HCT116 (cell line): Measurements from ENCODE around the gene NT5C1B. TPM values are rescaled to one million over a fixed set of nuclear protein-coding genes. Genes with fewer than 3 reads are reported as not detected.

Experiments used
- ATAC-seq: fragments of 200-7000 bp; cut with Tn5 transposase; 2 replicates; pipeline ENCODE4 v1.9.1; 2020; ENCODE audit warnings: mild to moderate bottlenecking, moderate library complexity
- BruUV-seq: library from RNA; stranded (reverse); fragments of 400-500 nt; replicated peaks from 2 replicates; lab custom pipeline; 2021; lab: Mats Ljungman, UMichigan
- CTCF ChIA-PET: fragments of 300-600 bp; sonication (Branson Sonifier 250); formaldehyde crosslinking; loops from one replicate; lab custom pipeline; 2021; ENCODE audit warnings: antibody characterized with exemption; lab: Charles Lee
- POLR2A ChIA-PET: fragments of 300-600, 350-600 bp; sonication (Branson Sonifier 250); formaldehyde crosslinking; loops from one replicate; lab custom pipeline; 2021; ENCODE audit warnings: antibody characterized with exemption; lab: Charles Lee
- RAD21 ChIA-PET, 2 experiments: fragments of 300-600 bp; sonication (Branson Sonifier 250); formaldehyde crosslinking; loops; one replicate each; lab custom pipeline; 2023; ENCODE audit warnings: low total read pairs in 2 of 2; ENCODE audit not compliant: uncharacterized antibody in 2 of 2, unreplicated experiment in 2 of 2, low non-redundant PET in 1 of 2; lab: Charles Lee
- DNase-seq: peaks from one replicate; pipeline ENCODE4 v3.0.0-alpha.2; 2010; ENCODE audit warnings: low read depth, low spot score
- H2AFZ ChIP-seq: fragments of 200-600 bp; shearing (Covaris generic), sonication (generic); 2 replicates; pipeline ENCODE4 v1.6.1; 2017; ENCODE audit warnings: low read depth, mixed run types, mixed read lengths, antibody characterized with exemption, low read length; ENCODE audit not compliant: poor library complexity, severe bottlenecking
- H3K27ac ChIP-seq: 2 replicates; pipeline ENCODE4 v1.5.1; 2012; ENCODE audit warnings: low read depth, low read length
- H3K27me3 ChIP-seq: fragments of 200-600 bp; sonication (generic); 2 replicates; pipeline ENCODE4 v1.6.1; 2016; ENCODE audit warnings: mixed run types, low read length, mixed read lengths; ENCODE audit not compliant: insufficient read depth
- H3K36me3 ChIP-seq, 2 experiments: fragments of 200-500 bp in 1 of 2; fragments of 200-600 bp in 1 of 2; sonication (Bioruptor generic) in 1 of 2; sonication (generic) in 1 of 2; 2 replicates each; pipeline versions ENCODE4 v1.5.1 to v1.6.1; 2014 to 2016; ENCODE audit warnings: low read length in 2 of 2, inconsistent platforms in 1 of 2, mixed read lengths in 1 of 2, mixed run types in 1 of 2; ENCODE audit not compliant: insufficient read depth in 2 of 2, control insufficient read depth in 1 of 2
- H3K4me1 ChIP-seq, 2 experiments: fragments of 200-600 bp in 1 of 2; sonication (generic) in 1 of 2; 2 replicates each; pipeline versions ENCODE4 v1.5.1 to v1.6.1; 2012 to 2017; ENCODE audit warnings: low read length in 2 of 2, inconsistent platforms in 1 of 2, mild to moderate bottlenecking in 1 of 2, mixed read lengths in 1 of 2, mixed run types in 1 of 2, moderate library complexity in 1 of 2; ENCODE audit not compliant: insufficient read depth in 2 of 2, control insufficient read depth in 1 of 2
- H3K4me2 ChIP-seq: fragments of 200-600 bp; sonication (generic); 2 replicates; pipeline ENCODE4 v1.6.1; 2017; ENCODE audit warnings: mixed run types, low read length, mixed read lengths
- H3K4me3 ChIP-seq, 2 experiments: fragments of 200-600 bp in 1 of 2; sonication (generic) in 1 of 2; replicated peaks in 1 of 2; 2 replicates each; pipeline ENCODE4 v1.5.1; 2011 to 2016; ENCODE audit warnings: low read length in 2 of 2, control low read depth in 1 of 2, low read depth in 1 of 2, mild to moderate bottlenecking in 1 of 2, mixed read lengths in 1 of 2, mixed run types in 1 of 2
- H3K79me2 ChIP-seq: fragments of 200-600 bp; sonication (generic); 2 replicates; pipeline ENCODE4 v1.6.1; 2017; ENCODE audit warnings: mild to moderate bottlenecking, mixed run types, low read length, moderate library complexity, mixed read lengths; ENCODE audit not compliant: insufficient read depth
- H3K9ac ChIP-seq: fragments of 200-600 bp; sonication (generic); 2 replicates; pipeline ENCODE4 v1.6.1; 2016; ENCODE audit warnings: low read length, mixed read lengths
- H3K9me2 ChIP-seq: fragments of 200-600 bp; sonication (generic), shearing (Covaris generic); 2 replicates; pipeline ENCODE4 v1.6.1; 2017; ENCODE audit warnings: mixed run types, mild to moderate bottlenecking, moderate library complexity; ENCODE audit not compliant: insufficient read depth
- H3K9me3 ChIP-seq, 2 experiments: fragments of 200-500 bp in 1 of 2; fragments of 200-600 bp in 1 of 2; sonication (Bioruptor generic) in 1 of 2; sonication (generic) in 1 of 2; 2 replicates each; pipeline ENCODE4 v1.6.1; 2014 to 2017; ENCODE audit warnings: low read length in 2 of 2, mixed read lengths in 2 of 2, inconsistent platforms in 1 of 2, low read depth in 1 of 2, mild to moderate bottlenecking in 1 of 2, mixed run types in 1 of 2, moderate library complexity in 1 of 2; ENCODE audit not compliant: control insufficient read depth in 1 of 2, insufficient read depth in 1 of 2
- H4K20me1 ChIP-seq: fragments of 200-600 bp; sonication (generic), shearing (Covaris generic); 2 replicates; pipeline ENCODE4 v1.6.1; 2017; ENCODE audit warnings: mixed run types, mild to moderate bottlenecking, moderate library complexity; ENCODE audit not compliant: insufficient read depth
- CBX3 ChIP-seq: IDR thresholded peaks from 2 replicates; pipeline ENCODE4 v1.6.1; 2012; ENCODE audit warnings: low read depth
- EGR1 ChIP-seq: IDR thresholded peaks from 2 replicates; pipeline ENCODE4 v1.6.1; 2012; ENCODE audit warnings: low read depth
- ELF1 ChIP-seq: IDR thresholded peaks from 2 replicates; pipeline ENCODE4 v1.6.1; 2012; ENCODE audit warnings: low read depth, borderline replicate concordance
- EZH2 ChIP-seq: fragments of 200-600 bp; sonication (generic); IDR thresholded peaks from 2 replicates; pipeline ENCODE4 v1.6.1; 2017; ENCODE audit warnings: antibody characterized with exemption, mixed run types
- EZH2phosphoT487 ChIP-seq: fragments of 200-600 bp; IDR thresholded peaks from 2 replicates; pipeline ENCODE4 v1.6.1; 2018; ENCODE audit warnings: antibody characterized with exemption, borderline replicate concordance
- FOSL1 ChIP-seq: IDR thresholded peaks from 2 replicates; pipeline ENCODE4 v1.6.1; 2012; ENCODE audit warnings: low read depth
- JUND ChIP-seq: IDR thresholded peaks from 2 replicates; pipeline ENCODE4 v1.6.1; 2012
- MAX ChIP-seq: IDR thresholded peaks from 2 replicates; pipeline ENCODE4 v1.6.1; 2012
- POLR2A ChIP-seq: IDR thresholded peaks from 2 replicates; pipeline ENCODE4 v1.7.0; 2011; ENCODE audit warnings: borderline replicate concordance; ENCODE audit not compliant: insufficient read depth, insufficient read length; ENCODE audit errors: extremely low read depth
- RAD21 ChIP-seq: IDR thresholded peaks from 2 replicates; pipeline ENCODE4 v1.6.1; 2012; ENCODE audit warnings: low read depth, mild to moderate bottlenecking
- REST ChIP-seq: IDR thresholded peaks from 2 replicates; pipeline ENCODE4 v1.6.1; 2012; ENCODE audit warnings: low read depth
- SIN3A ChIP-seq: IDR thresholded peaks from 2 replicates; pipeline ENCODE4 v1.6.1; 2012; ENCODE audit warnings: low read depth
- SRF ChIP-seq: IDR thresholded peaks from 2 replicates; pipeline ENCODE4 v1.6.1; 2012; ENCODE audit warnings: low read depth
- TCF7L2 ChIP-seq: IDR thresholded peaks from 2 replicates; pipeline ENCODE4 v1.7.0; 2011; ENCODE audit warnings: borderline replicate concordance, inconsistent platforms; ENCODE audit not compliant: insufficient read depth, insufficient read length; ENCODE audit errors: extremely low read depth
- YY1 ChIP-seq: IDR thresholded peaks from 2 replicates; pipeline ENCODE4 v1.6.1; 2011; ENCODE audit warnings: low read length, low read depth, moderate library complexity, mild to moderate bottlenecking; ENCODE audit not compliant: insufficient replicate concordance; ENCODE audit errors: extremely low read depth
- ZBTB33 ChIP-seq: IDR thresholded peaks from 2 replicates; pipeline ENCODE4 v1.6.1; 2011; ENCODE audit warnings: mild to moderate bottlenecking, low read length, moderate library complexity; ENCODE audit not compliant: insufficient replicate concordance; ENCODE audit errors: extremely low read depth
- ZFX ChIP-seq: fragments of 450-650 bp; IDR thresholded peaks from 2 replicates; pipeline ENCODE4 v1.6.1; 2017
- intact Hi-C: fragments of 100-400 bp; cut with micrococcal nuclease; formaldehyde crosslinking; loops from 2 replicates; pipeline ENCODE4 v1.10.0; 2022
- total RNA-seq: library from RNA; stranded (reverse); gene quantifications from one replicate; pipeline ENCODE4 v1.2.1, GENCODE V29; 2021; ENCODE audit not compliant: unreplicated experiment

The NT5C1B gene
- total RNA-seq, 1 experiment from 2014 or later, result not detected

- intact Hi-C loops, result no loop called here
- ATAC-seq (no peak), DNase-seq (no peak)
- Histone ChIP-seq H3K27ac (no peak overlapping the region), H3K79me2 (no peaks in the 10 kb centered on the region), H3K36me3 (no peaks in the 10 kb centered on the region), H4K20me1 (no peaks in the 10 kb centered on the region), H3K4me3 (no peak overlapping the region), H3K9ac (no peak overlapping the region), H3K4me1 (no peaks in the 10 kb centered on the region), H3K9me2 (no peaks in the 10 kb centered on the region), H3K27me3 (peaks cover 6% of the 10 kb centered on the region; the same call in 1 of the 2 replicates), H3K4me2 (no peak overlapping the region), H3K9me3 (no peaks in the 10 kb centered on the region)
- no TSS peak for BruUV-seq
- POLR2A ChIA-PET, result no interaction called here
- RAD21 ChIA-PET, result no interaction called here
- TF ChIP-seq ELF1, result no peak
- no peak for TF ChIP-seq ZBTB33
- TF ChIP-seq REST, result no peak
- TF ChIP-seq TCF7L2, result no peak
- TF ChIP-seq POLR2A, result no peak
- no peak for TF ChIP-seq JUND
- no peak for TF ChIP-seq SRF
- no peak for TF ChIP-seq MAX
- TF ChIP-seq FOSL1, result no peak
- TF ChIP-seq ZFX, result no peak
- no peak for TF ChIP-seq EZH2phosphoT487
- no peak for TF ChIP-seq SIN3A
- no peak for TF ChIP-seq EZH2
- TF ChIP-seq YY1, result no peak
- no peak for TF ChIP-seq RAD21
- TF ChIP-seq CBX3, result no peak
- no peak for TF ChIP-seq EGR1
- TF ChIP-seq, all 23 proteins: peak for 0
- CTCF ChIA-PET, result no interaction called here
- no peak overlapping the region for H2AFZ ChIP-seq
Observed at GRCh38 chr2:18598848-18599484, 9.6 kb upstream of the NT5C1B start.
